ENCODE data around the gene AFDN.

- TF ChIP-seq CTCF (conservative IDR thresholded peaks at IDR 0.05; ENCODE audit: low read length), result no peak
- TF ChIP-seq EZH2phosphoT487 (IDR thresholded peaks at IDR 0.05; ENCODE audit: borderline replicate concordance), result no peak
These were observed 136.9 kb downstream of the AFDN start for GRCh38 chr6:167963589-167964057.
